OCI-M2 (cell line): ENCODE results near the gene PALLD.

ENCODE experiments used
- DNase-seq: peaks from one replicate; lab custom pipeline; 2025; ENCODE audit not compliant: unreplicated experiment; lab: John Stamatoyannopoulos, UW

The PALLD gene

GRCh38 chr4:168844353-168845049, 347.6 kb downstream of the PALLD start:
- DNase-seq = no peak

GRCh38 chr4:168845897-168846296, 349.0 kb downstream of the PALLD start:
- DNase-seq = no peak

- no peak for DNase-seq
Observed at GRCh38 chr4:168846414-168846813, 349.6 kb downstream of the PALLD start.

- DNase-seq = no peak
Observed at GRCh38 chr4:168847771-168848502, 351.1 kb downstream of the PALLD start.

- no peak for DNase-seq
Observed at GRCh38 chr4:168849030-168849675, 352.3 kb downstream of the PALLD start.

- no peak for DNase-seq
Observed at GRCh38 chr4:168849997-168850396, 353.1 kb downstream of the PALLD start.

GRCh38 chr4:168852387-168852786, 355.5 kb downstream of the PALLD start:
- no peak for DNase-seq

GRCh38 chr4:168852933-168853713, 356.3 kb downstream of the PALLD start:
- no peak for DNase-seq

- DNase-seq = no peak
Observed at GRCh38 chr4:168853770-168854169, 356.9 kb downstream of the PALLD start.

GRCh38 chr4:168854350-168854921, 357.6 kb downstream of the PALLD start:
- no peak for DNase-seq

GRCh38 chr4:168856312-168856711, 359.5 kb downstream of the PALLD start:
- no peak for DNase-seq

- no peak for DNase-seq
Observed at GRCh38 chr4:168857009-168857408, 360.2 kb downstream of the PALLD start.

- DNase-seq = no peak
Observed at GRCh38 chr4:168857546-168858314, 360.9 kb downstream of the PALLD start.

GRCh38 chr4:168859100-168859499, 362.2 kb downstream of the PALLD start:
- DNase-seq = no peak

GRCh38 chr4:168859888-168860694, 363.2 kb downstream of the PALLD start:
- no peak for DNase-seq

GRCh38 chr4:168860827-168861226, 364.0 kb downstream of the PALLD start:
- DNase-seq = no peak

GRCh38 chr4:168863719-168864647, 367.1 kb downstream of the PALLD start:
- DNase-seq = no peak

GRCh38 chr4:168864821-168865541, 368.1 kb downstream of the PALLD start:
- DNase-seq = no peak
